ENCODE data around the gene BPGM.

- TF ChIP-seq, protein P1, sequence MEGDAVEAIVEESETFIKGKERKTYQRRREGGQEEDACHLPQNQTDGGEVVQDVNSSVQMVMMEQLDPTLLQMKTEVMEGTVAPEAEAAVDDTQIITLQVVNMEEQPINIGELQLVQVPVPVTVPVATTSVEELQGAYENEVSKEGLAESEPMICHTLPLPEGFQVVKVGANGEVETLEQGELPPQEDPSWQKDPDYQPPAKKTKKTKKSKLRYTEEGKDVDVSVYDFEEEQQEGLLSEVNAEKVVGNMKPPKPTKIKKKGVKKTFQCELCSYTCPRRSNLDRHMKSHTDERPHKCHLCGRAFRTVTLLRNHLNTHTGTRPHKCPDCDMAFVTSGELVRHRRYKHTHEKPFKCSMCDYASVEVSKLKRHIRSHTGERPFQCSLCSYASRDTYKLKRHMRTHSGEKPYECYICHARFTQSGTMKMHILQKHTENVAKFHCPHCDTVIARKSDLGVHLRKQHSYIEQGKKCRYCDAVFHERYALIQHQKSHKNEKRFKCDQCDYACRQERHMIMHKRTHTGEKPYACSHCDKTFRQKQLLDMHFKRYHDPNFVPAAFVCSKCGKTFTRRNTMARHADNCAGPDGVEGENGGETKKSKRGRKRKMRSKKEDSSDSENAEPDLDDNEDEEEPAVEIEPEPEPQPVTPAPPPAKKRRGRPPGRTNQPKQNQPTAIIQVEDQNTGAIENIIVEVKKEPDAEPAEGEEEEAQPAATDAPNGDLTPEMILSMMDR (IDR thresholded peaks at IDR 0.05), result no peak
- no peak for TF ChIP-seq EZH2 (IDR thresholded peaks at IDR 0.05; ENCODE audit: borderline replicate concordance, insufficient read depth, low read depth, low read length, poor library complexity, severe bottlenecking)
Measured at GRCh38 chr7:134691546-134692343, 45.1 kb downstream of the BPGM start.
